Natural killer cell (primary cell): ENCODE measurements around the gene MGLL. TPM values are rescaled to one million over a fixed set of nuclear protein-coding genes. Genes with fewer than 3 reads are reported as not detected.

Experiments
- ATAC-seq, 3 donors: fragments of 150-1000 bp in 2 of 3; fragments of 200-7000 bp in 1 of 3; cut with Tn5 transposase; 1 replicate in 1 of 3; 2 replicates in 2 of 3; pipeline ENCODE4 v1.10.0; 2021; ENCODE audit warnings: mild to moderate bottlenecking in 2 of 3, moderate library complexity in 2 of 3
- DNase-seq, 2 donors: peaks; one replicate each; pipeline versions ENCODE4 v3.0.0 to v3.0.0-alpha.2; 2013 to 2021; ENCODE audit warnings: mixed read lengths in 1 of 2
- H3K27ac ChIP-seq: one replicate; pipeline ENCODE4 v1.5.1; 2013; ENCODE audit warnings: mild to moderate bottlenecking, low read length
- H3K27me3 ChIP-seq: one replicate; pipeline ENCODE4 v1.6.1; 2013; ENCODE audit warnings: low read length; ENCODE audit not compliant: control insufficient read depth, insufficient read depth
- H3K36me3 ChIP-seq: one replicate; pipeline ENCODE4 v1.6.1; 2013; ENCODE audit warnings: low read length; ENCODE audit not compliant: control insufficient read depth, insufficient read depth
- H3K4me1 ChIP-seq: one replicate; pipeline ENCODE4 v1.6.1; 2013; ENCODE audit warnings: low read length; ENCODE audit not compliant: control insufficient read depth, insufficient read depth
- H3K4me3 ChIP-seq: one replicate; pipeline ENCODE4 v1.5.1; 2013; ENCODE audit warnings: low read length
- H3K9me3 ChIP-seq: one replicate; pipeline ENCODE4 v1.6.1; 2013; ENCODE audit warnings: low read length; ENCODE audit not compliant: control insufficient read depth, insufficient read depth
- H3K27ac Mint-ChIP-seq, 2 donors: one replicate each; pipeline ENCODE4 v1.8.0; 2022; ENCODE audit warnings: mild to moderate bottlenecking in 2 of 2, mixed read lengths in 2 of 2, moderate library complexity in 1 of 2
- H3K27me3 Mint-ChIP-seq, 2 donors: one replicate each; pipeline ENCODE4 v1.8.0; 2022; ENCODE audit warnings: low read depth in 2 of 2, mixed read lengths in 2 of 2
- H3K36me3 Mint-ChIP-seq: one replicate; pipeline ENCODE4 v1.8.0; 2022; ENCODE audit warnings: mixed read lengths
- H3K4me1 Mint-ChIP-seq, 2 donors: one replicate each; pipeline ENCODE4 v1.8.0; 2022; ENCODE audit warnings: mixed read lengths in 2 of 2
- H3K4me3 Mint-ChIP-seq: one replicate; pipeline ENCODE4 v1.8.0; 2022; ENCODE audit warnings: mild to moderate bottlenecking, moderate library complexity, mixed read lengths
- H3K9me3 Mint-ChIP-seq, 2 donors: one replicate each; pipeline ENCODE4 v1.8.0; 2022; ENCODE audit warnings: mixed read lengths in 2 of 2
- WGBS: methylation state at CpG from one replicate; pipeline ENCODE4 v1.1.7; 2013; ENCODE audit warnings: missing lambda C conversion rate; ENCODE audit not compliant: insufficient coverage; 5-methylcytosine and 5-hydroxymethylcytosine counted together
- intact Hi-C: fragments of 100-400 bp; cut with micrococcal nuclease; formaldehyde crosslinking; loops from one replicate; pipeline ENCODE4 v1.14.2; 2022
- total RNA-seq, 4 donors: library from RNA; stranded (reverse); fragments of 120-200 nt in 1 of 4; gene quantifications; one replicate each; pipeline versions ENCODE4 v1.2.3 to v1.2.4, GENCODE V29; 2013 to 2022
- TF ChIP-seq, protein P1 (sequence below): fragments of 200-600 bp; IDR thresholded peaks from one replicate; pipeline ENCODE4 v1.8.0; 2022; ENCODE audit warnings: antibody characterized with exemption

MGLL gene
- total RNA-seq, 3 donors from 2014 or later (not counting 1 experiment from before 2014, with no cell fraction given): 2.7 to 4.6 (median 3.0) TPM

DNA sequence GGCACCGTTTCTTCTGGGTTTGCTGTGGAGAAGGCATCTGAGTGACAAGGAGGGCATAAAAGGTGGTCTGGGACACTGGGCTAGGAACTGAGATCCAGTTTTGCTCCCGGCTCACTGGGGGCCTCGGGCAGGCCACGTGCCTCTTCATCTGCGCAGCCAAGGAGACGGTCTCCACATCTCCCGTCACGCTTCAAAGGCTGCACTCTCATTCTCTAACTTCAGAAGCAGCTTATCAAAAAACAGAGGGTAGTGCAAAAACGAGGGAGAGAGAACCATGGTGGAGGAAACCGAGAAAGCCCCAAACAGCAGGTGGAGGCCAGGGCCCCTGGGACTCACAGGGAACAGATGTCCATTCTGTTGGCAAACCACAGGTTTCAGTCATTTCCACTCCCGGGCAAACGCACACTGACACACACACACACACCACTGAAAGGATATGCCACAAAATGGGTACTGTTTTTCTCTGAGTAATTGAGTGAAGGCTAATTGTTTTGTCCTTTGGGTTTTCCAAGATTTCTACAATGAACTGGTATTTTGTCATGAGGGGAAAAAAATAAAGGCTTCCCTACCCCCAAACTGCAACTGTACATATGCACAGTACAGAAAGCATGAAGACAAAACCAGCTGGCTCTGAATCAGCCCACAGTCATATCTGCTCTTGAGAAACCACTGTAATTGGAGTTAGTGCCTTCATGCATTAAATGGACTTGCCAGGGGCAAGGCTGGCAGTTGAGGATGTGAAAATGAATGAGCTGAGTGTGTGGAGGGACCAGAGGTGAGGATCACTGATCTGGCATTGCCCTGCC, 71.9 kb downstream of the MGLL start:
- intact Hi-C loops: no loop called here
- H3K27me3 Mint-ChIP-seq: peaks cover 0 to 3% of the 10 kb centered on the region in 2 donors
- DNase-seq: no peak

DNA sequence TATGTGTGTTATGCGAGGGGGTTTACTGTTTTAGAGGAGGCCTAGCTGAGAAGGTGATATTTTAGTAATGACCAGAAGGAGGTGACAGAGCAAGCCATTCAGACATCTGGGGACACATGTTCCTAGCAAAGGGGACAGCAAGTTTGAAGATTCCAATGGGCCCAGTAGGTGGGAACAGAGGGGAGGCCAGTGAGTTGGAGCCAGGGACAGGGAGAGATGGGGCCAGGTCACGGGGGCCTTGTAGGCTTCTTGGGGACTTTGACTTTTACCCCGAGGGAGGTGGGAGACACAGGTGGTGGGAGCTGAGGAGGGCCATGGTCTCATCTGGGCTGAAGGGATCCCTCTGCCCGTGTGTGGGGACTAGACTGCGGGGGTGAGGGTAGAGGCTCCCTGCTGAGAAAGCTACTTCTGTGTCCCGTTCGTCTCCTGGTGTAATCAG, 72.5 kb downstream of the MGLL start:
- Mint-ChIP-seq H3K4me1 (peaks cover 0 to 16% of the 10 kb centered on the region in 2 donors), H3K9me3 (no peaks in the 10 kb centered on the region), H3K27ac (no peak overlapping the region), H3K4me3 (no peak overlapping the region), H3K27me3 (peaks cover 0 to 3% of the 10 kb centered on the region in 2 donors), H3K36me3 (no peaks in the 10 kb centered on the region)
- Histone ChIP-seq H3K9me3 (no peaks in the 10 kb centered on the region), H3K36me3 (no peaks in the 10 kb centered on the region), H3K4me3 (no peak overlapping the region), H3K4me1 (peaks cover 12% of the 10 kb centered on the region), H3K27ac (no peak overlapping the region), H3K27me3 (no peaks in the 10 kb centered on the region)
- TF ChIP-seq, protein P1, sequence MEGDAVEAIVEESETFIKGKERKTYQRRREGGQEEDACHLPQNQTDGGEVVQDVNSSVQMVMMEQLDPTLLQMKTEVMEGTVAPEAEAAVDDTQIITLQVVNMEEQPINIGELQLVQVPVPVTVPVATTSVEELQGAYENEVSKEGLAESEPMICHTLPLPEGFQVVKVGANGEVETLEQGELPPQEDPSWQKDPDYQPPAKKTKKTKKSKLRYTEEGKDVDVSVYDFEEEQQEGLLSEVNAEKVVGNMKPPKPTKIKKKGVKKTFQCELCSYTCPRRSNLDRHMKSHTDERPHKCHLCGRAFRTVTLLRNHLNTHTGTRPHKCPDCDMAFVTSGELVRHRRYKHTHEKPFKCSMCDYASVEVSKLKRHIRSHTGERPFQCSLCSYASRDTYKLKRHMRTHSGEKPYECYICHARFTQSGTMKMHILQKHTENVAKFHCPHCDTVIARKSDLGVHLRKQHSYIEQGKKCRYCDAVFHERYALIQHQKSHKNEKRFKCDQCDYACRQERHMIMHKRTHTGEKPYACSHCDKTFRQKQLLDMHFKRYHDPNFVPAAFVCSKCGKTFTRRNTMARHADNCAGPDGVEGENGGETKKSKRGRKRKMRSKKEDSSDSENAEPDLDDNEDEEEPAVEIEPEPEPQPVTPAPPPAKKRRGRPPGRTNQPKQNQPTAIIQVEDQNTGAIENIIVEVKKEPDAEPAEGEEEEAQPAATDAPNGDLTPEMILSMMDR: no peak
- intact Hi-C loops: no loop called here
- ATAC-seq: no peak
- no peak for DNase-seq
- 68% methylated on average over 7 of the region's 7 CpGs for WGBS

More for the DNA sequence above, 71.9 kb downstream of the MGLL start:
- peaks cover 16% of the 10 kb centered on the region for H3K4me1 ChIP-seq
- no peaks in the 10 kb centered on the region for H3K27me3 ChIP-seq
- H3K9me3 Mint-ChIP-seq: no peaks in the 10 kb centered on the region
- no peak overlapping the region for H3K4me3 ChIP-seq
- peaks cover 0 to 16% of the 10 kb centered on the region in 2 donors for H3K4me1 Mint-ChIP-seq
- no peak overlapping the region for H3K27ac Mint-ChIP-seq
- no peaks in the 10 kb centered on the region for H3K36me3 Mint-ChIP-seq
- TF ChIP-seq, protein P1: no peak
- H3K4me3 Mint-ChIP-seq: no peak overlapping the region
- no peaks in the 10 kb centered on the region for H3K36me3 ChIP-seq
- no peak for ATAC-seq
- 28% methylated on average over 11 of the region's 12 CpGs for WGBS
- no peak overlapping the region for H3K27ac ChIP-seq
- H3K9me3 ChIP-seq: no peaks in the 10 kb centered on the region

DNA sequence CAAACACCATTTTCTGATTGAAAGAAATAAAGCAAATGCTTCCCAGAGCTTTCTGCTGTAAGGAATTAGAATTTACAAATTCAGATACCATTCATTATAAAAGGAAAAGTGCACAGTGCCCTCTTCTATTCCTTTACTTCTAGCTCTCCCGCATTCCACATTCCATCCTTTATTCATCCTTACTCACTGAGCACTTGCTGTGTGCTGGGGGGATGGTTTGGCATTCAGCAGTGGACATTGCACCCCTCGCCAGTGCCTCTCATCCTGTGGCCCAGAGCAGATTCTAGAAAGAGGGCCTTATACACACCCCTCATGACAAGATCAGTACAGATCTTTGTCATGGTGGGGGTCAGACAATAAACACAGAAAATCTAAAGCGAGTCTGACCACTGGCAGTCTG, 73.0 kb downstream of the MGLL start:
- Histone ChIP-seq H3K4me1 (peaks cover 7% of the 10 kb centered on the region), H3K9me3 (no peaks in the 10 kb centered on the region), H3K4me3 (no peak overlapping the region), H3K27me3 (no peaks in the 10 kb centered on the region), H3K36me3 (no peaks in the 10 kb centered on the region), H3K27ac (no peak overlapping the region)
- H3K4me3 Mint-ChIP-seq: no peak overlapping the region
- H3K36me3 Mint-ChIP-seq: no peaks in the 10 kb centered on the region
- no peaks in the 10 kb centered on the region for H3K9me3 Mint-ChIP-seq
- ATAC-seq (no peak), DNase-seq (no peak)
- 91% methylated on average over 2 of the region's 3 CpGs for WGBS
- peaks cover 0 to 16% of the 10 kb centered on the region in 2 donors for H3K4me1 Mint-ChIP-seq
- TF ChIP-seq, protein P1: no peak
- H3K27ac Mint-ChIP-seq: no peak overlapping the region
- H3K27me3 Mint-ChIP-seq: peaks cover 3 to 4% of the 10 kb centered on the region in 2 donors
- intact Hi-C loops: no loop called here
